ENCODE results near the gene SEMA3F.

GRCh38 chr3:50169232-50169832 is 14.2 kb downstream of the SEMA3F start:
- no peak for TF ChIP-seq EZH2 (IDR thresholded peaks at IDR 0.05)
- no peak for TF ChIP-seq POLR2AphosphoS5 (IDR thresholded peaks at IDR 0.05; ENCODE audit: borderline replicate concordance, low read depth, low read length)
- TF ChIP-seq FOXP2 (optimal IDR thresholded peaks at IDR 0.05; ENCODE audit: control extremely low read depth, extremely low read length, insufficient read depth): no peak

Measured in SK-N-MC (cell line).